ENCODE results near the gene SMIM23.

Gene SMIM23

DNA sequence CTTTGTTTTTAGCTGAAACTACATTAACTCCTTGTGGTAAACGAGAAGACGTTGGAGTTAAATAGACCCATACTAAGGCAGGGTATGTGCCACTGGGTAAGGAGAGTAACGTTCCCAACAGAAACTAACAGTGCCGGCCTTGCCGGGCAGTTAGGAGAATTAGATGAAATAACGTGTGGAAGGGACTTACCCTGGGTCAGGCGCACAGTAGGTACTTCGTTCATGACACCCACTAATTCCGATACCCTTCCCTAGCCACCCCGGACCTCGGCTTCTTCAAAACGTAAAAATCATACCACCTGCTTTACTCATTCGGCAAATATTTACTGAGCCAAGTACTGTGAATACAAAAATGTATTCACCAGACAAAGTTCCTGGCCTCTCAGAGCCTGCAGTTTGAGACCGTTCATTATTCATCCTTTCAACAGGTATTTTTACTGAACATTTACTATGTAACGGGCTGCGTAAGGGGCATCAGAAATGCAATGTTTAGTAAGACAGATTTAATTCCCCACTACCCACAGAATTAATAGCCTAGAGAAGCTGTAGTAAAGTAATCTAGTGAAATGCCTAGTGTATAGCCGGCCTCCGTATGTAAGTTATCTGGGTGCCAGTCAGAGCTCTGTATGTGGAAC lies 3.2 kb upstream of the SMIM23 start:
- no peaks in the 10 kb centered on the region for H3K9me3 Mint-ChIP-seq
- no peaks in the 10 kb centered on the region for H3K4me1 Mint-ChIP-seq (ENCODE audit: low read depth)
- no peak overlapping the region for H3K27ac Mint-ChIP-seq
- H3K27me3 Mint-ChIP-seq = peaks cover 3% of the 10 kb centered on the region
- intact Hi-C loops (cut with micrococcal nuclease) = no loop called here
- no peaks in the 10 kb centered on the region for H3K36me3 Mint-ChIP-seq (ENCODE audit: low read depth)
- H3K4me3 Mint-ChIP-seq = no peak overlapping the region

DNA sequence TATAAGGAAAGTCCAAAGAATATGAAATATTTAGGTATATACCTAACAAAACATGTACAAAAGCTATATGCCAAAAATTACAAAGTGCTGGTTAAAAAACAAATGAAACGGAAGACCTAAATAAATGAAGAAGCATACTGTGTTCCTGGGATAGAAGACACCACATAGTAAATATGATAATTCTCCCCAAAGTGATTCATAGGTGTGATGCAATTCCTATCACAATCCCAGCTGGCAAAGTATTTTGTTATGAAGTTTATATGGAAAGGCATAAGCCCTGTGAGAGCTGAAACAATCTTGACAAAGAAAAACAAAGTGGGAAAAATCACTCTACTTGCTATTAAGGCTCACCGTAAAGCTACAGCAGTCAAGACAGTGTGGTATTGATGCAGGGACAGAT lies 2.6 kb upstream of the SMIM23 start:
- Mint-ChIP-seq H3K4me3 (no peak overlapping the region), H3K27ac (no peak overlapping the region), H3K9me3 (no peaks in the 10 kb centered on the region), H3K4me1 (ENCODE audit: low read depth) (no peaks in the 10 kb centered on the region), H3K27me3 (peaks cover 3% of the 10 kb centered on the region), H3K36me3 (ENCODE audit: low read depth) (no peaks in the 10 kb centered on the region)
- intact Hi-C loops (cut with micrococcal nuclease) = no loop called here

DNA sequence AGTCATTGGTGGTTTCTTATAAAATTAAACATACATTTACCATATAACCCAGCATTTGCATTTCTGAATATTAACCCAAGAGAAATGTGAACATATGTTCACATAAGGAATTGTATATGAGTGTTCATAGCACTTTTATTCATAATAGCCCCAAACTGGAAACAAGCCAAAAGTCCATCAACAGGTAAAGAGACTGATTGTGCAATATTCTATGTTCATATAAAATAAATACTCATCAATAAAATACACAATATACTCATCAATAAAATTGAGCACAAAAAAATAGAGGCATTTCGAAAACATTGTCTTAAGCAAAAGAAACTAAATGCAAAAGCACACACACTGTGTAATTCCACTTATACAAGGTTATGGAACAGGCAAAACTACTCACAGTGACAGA lies 3.7 kb downstream of the SMIM23 start:
- Mint-ChIP-seq H3K27ac (no peak overlapping the region), H3K36me3 (ENCODE audit: low read depth) (no peaks in the 10 kb centered on the region), H3K4me1 (ENCODE audit: low read depth) (no peaks in the 10 kb centered on the region), H3K27me3 (peaks cover 3% of the 10 kb centered on the region), H3K9me3 (no peaks in the 10 kb centered on the region), H3K4me3 (no peak overlapping the region)
- intact Hi-C loops (cut with micrococcal nuclease) = no loop called here

DNA sequence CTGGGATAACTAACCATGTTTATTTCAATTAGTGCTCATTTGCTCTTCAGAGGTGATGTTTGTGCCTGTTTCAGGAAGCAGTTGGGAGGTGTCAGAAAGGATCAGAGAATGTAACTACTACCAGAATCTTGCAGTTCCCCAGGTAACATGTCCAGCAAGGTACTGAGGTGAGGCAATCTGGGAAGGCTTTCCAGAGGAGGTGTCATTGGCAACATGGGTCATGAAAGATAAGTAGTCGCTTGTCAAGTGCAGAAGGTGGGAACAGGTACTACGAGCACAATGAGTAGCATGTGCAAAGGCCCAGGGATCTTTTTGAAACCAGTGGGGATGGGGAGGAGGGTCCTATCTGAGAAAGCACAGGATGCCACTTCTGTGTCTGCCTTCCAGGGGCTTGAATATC lies 4.8 kb downstream of the SMIM23 start:
- H3K27ac Mint-ChIP-seq = no peak overlapping the region
- peaks cover 3% of the 10 kb centered on the region for H3K27me3 Mint-ChIP-seq
- H3K4me1 Mint-ChIP-seq (ENCODE audit: low read depth) = no peaks in the 10 kb centered on the region
- no peaks in the 10 kb centered on the region for H3K9me3 Mint-ChIP-seq
- no peaks in the 10 kb centered on the region for H3K36me3 Mint-ChIP-seq (ENCODE audit: low read depth)
- no peak overlapping the region for H3K4me3 Mint-ChIP-seq
- intact Hi-C loops (cut with micrococcal nuclease) = no loop called here

DNA sequence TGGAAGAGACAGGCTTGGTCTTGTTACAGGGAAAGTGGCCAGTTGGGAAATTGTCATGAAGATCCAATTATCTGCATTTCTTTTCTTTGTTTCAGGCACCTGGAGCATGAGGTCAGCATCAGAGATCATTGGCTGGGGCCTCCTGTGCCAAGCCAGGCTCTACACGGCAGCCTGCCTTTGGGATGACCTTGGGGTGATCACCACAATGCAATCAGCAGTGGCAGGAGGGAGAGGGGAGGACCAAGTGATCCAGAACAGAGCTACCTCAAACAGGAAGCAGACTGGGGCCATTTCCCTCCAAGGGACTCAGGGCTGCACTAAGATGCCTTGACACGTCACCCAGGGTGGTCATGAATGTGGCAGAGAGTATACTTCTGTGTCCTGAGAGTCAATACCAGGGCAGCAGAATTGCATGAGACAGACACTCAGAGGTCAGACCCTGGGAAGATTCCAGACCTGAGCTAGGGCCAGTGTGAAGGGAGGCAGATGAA lies 8.9 kb downstream of the SMIM23 start:
- H3K27ac Mint-ChIP-seq = no peak overlapping the region
- no peaks in the 10 kb centered on the region for H3K4me1 Mint-ChIP-seq (ENCODE audit: low read depth)
- no peaks in the 10 kb centered on the region for H3K36me3 Mint-ChIP-seq (ENCODE audit: low read depth)
- H3K9me3 Mint-ChIP-seq = no peaks in the 10 kb centered on the region
- H3K4me3 Mint-ChIP-seq = no peak overlapping the region
- intact Hi-C loops (cut with micrococcal nuclease) = no loop called here
- H3K27me3 Mint-ChIP-seq = no peaks in the 10 kb centered on the region

DNA sequence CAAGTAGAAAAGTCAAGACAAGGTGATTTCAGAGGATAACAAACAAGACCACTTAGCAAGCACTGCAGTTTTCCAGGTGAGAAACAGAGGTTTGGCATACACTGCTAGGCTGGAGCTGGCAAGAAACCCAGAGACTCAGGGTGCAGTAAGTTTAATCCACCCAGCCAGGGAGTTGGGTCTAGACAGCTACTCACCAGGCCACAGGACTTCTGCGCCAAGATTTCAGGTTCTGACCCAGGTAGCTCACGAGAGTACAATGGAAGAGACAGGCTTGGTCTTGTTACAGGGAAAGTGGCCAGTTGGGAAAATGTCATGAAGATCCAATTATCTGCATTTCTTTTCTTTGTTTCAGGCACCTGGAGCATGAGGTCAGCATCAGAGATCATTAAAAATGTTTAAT lies 9.8 kb downstream of the SMIM23 start:
- H3K4me1 Mint-ChIP-seq (ENCODE audit: low read depth) = no peaks in the 10 kb centered on the region
- H3K27me3 Mint-ChIP-seq = no peaks in the 10 kb centered on the region
- no peak overlapping the region for H3K4me3 Mint-ChIP-seq
- H3K9me3 Mint-ChIP-seq = no peaks in the 10 kb centered on the region
- H3K27ac Mint-ChIP-seq = no peak overlapping the region
- intact Hi-C loops (cut with micrococcal nuclease) = no loop called here
- H3K36me3 Mint-ChIP-seq (ENCODE audit: low read depth) = no peaks in the 10 kb centered on the region

DNA sequence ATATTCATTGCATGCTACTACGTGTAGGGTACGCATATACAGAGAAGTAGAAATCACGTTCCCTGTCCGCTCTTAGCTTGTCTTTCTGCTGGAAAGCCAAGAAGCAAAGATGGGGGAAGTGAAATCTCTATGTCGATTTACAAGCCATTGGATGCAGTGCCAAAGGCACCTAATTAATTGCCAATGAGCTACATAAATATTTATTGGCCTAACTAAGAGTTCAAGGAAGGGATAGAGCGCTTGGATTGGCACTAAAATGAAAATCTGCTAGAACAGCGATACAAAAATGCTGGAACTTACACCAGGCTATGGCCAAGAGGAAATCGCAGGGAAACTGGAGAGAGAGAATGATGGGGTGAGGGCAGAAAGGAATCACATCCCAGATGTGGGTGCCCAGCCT lies 10.8 kb downstream of the SMIM23 start:
- Mint-ChIP-seq H3K4me3 (no peak overlapping the region), H3K9me3 (no peaks in the 10 kb centered on the region), H3K27ac (no peak overlapping the region), H3K4me1 (ENCODE audit: low read depth) (no peaks in the 10 kb centered on the region), H3K36me3 (ENCODE audit: low read depth) (no peaks in the 10 kb centered on the region), H3K27me3 (no peaks in the 10 kb centered on the region)
- intact Hi-C loops (cut with micrococcal nuclease) = no loop called here

DNA sequence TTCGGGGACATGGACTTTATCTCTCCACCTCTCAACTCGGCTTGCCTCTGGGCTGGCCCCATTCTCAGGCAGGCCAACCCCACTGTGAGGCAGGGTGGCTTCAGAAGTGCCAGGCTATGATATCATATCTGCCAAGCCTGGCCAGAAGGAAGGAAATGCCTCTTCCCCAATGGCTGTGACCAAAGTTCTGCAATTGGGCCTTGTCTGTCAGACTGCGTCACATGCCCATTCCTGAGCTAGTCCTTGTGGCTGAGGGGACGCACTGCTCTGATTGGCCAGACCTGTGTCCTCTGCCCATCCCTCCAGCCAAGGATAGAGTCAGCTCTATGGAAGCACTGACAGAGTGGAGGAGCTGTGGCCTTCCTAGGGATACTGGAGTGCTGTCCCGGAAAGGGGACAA lies 11.9 kb downstream of the SMIM23 start:
- Mint-ChIP-seq H3K9me3 (no peaks in the 10 kb centered on the region), H3K27ac (no peak overlapping the region), H3K36me3 (ENCODE audit: low read depth) (no peaks in the 10 kb centered on the region), H3K4me1 (ENCODE audit: low read depth) (no peaks in the 10 kb centered on the region), H3K27me3 (no peaks in the 10 kb centered on the region), H3K4me3 (no peak overlapping the region)
- intact Hi-C loops (cut with micrococcal nuclease) = no loop called here

DNA sequence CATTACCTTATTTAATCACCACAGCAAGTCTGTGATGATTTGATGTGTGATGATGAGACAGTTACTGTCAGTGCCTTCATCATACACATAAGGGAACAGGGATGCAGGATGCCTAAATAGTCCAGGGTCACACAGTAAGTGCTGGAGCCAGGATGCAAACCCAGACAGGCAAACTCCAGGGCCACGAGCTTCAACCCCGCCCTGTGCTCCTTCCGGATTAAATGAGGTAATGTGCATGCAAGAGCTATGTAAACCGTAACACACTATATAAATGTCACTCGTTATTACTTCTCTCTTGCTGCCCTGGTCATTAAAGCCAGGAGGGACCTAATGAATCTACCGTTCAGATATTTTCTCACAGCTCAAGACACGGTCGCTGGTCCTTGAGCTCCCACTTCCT lies 12.8 kb downstream of the SMIM23 start:
- H3K4me1 Mint-ChIP-seq (ENCODE audit: low read depth) = no peaks in the 10 kb centered on the region
- intact Hi-C loops (cut with micrococcal nuclease) = no loop called here
- no peaks in the 10 kb centered on the region for H3K36me3 Mint-ChIP-seq (ENCODE audit: low read depth)
- H3K9me3 Mint-ChIP-seq = no peaks in the 10 kb centered on the region
- H3K27ac Mint-ChIP-seq = no peak overlapping the region
- H3K27me3 Mint-ChIP-seq = no peaks in the 10 kb centered on the region
- H3K4me3 Mint-ChIP-seq = no peak overlapping the region

DNA sequence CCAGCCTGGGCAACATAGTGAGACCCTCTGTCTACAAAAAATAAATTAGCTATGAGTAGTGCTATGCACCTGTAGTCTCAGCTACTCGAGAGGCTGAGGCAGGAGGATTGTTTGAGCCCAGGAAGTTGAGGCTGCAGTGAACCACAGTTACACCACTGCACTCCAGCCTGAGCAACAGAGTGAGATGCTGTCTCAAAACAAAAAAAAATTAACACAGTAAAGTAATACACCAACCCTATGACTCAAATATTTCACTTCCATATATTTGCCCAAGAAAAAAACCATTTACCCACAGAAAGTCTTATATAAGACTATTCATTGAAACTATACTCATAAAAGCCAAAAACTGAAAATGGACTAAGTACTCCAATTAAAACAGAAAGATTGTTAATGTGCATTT lies 16.2 kb downstream of the SMIM23 start:
- H3K4me1 Mint-ChIP-seq (ENCODE audit: low read depth) = no peaks in the 10 kb centered on the region

DNA sequence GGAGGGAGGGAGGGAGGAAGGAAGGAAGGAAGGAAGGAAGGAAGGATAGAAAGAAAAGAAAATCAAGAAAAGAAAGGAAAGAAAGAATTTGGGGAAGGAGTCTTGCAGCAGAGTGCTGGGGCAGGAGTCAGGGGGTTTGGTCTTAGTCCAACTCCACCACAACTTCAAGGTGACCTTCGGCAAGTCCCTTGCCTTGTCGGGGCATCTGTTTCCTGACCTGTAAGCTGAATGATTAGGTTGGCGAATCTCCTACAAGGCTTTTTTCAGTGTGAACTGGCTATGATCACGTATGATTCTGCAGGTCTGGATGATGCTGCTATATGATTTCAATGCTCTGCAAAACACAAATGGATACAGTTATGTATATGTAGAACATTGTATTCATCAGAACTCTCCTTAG lies 20.1 kb downstream of the SMIM23 start:
- H3K27ac Mint-ChIP-seq = no peak overlapping the region
- H3K27me3 Mint-ChIP-seq = peaks cover 33% of the 10 kb centered on the region
- H3K4me1 Mint-ChIP-seq (ENCODE audit: low read depth) = peaks cover 8% of the 10 kb centered on the region
- H3K9me3 Mint-ChIP-seq = no peaks in the 10 kb centered on the region
- intact Hi-C loops (cut with micrococcal nuclease) = no loop called here
- no peak overlapping the region for H3K4me3 Mint-ChIP-seq
- H3K36me3 Mint-ChIP-seq (ENCODE audit: low read depth) = no peaks in the 10 kb centered on the region

More for the DNA sequence above, 16.2 kb downstream of the SMIM23 start:
- Mint-ChIP-seq H3K27ac (no peak overlapping the region), H3K9me3 (no peaks in the 10 kb centered on the region), H3K4me3 (no peak overlapping the region), H3K36me3 (ENCODE audit: low read depth) (no peaks in the 10 kb centered on the region), H3K27me3 (peaks cover 19% of the 10 kb centered on the region)
- intact Hi-C loops (cut with micrococcal nuclease) = no loop called here

DNA sequence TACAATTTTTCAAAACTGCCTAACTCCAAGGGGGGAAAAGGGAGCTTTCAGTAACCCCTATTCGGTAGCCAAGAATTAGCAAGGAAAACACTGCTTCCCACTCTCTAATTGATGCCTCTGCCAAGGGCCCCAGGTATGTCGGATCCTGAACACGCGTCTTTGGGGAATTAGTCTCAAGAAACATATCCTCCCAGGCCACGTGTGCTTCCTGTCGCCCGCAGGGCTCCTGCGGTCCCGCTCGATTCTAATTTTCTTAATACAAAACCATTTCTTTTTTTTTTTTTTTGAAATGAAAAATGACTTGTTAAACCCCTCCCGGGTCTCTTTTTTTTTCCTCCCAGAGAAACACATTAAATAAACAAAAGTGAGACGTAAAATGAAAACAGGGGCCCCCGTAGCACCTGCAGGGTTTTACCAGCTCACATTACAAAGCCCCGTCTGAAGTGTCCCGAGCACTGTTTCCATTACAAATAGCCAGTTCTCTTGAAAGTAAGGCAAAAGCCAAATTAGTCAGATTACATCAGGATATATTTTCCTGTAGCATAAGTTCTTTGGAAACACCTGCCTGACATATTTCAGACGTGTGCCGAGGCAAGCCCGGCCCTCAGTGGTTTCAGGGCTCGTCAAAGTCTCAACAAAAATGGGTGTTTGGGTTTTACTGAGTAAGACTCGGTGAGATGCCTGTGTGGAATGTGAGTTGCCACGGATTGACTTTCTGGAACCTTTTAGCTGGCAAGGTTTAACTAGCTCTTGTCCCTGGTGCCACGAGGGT lies 21.5 kb downstream of the SMIM23 start:
- no peak overlapping the region for H3K4me3 Mint-ChIP-seq

DNA sequence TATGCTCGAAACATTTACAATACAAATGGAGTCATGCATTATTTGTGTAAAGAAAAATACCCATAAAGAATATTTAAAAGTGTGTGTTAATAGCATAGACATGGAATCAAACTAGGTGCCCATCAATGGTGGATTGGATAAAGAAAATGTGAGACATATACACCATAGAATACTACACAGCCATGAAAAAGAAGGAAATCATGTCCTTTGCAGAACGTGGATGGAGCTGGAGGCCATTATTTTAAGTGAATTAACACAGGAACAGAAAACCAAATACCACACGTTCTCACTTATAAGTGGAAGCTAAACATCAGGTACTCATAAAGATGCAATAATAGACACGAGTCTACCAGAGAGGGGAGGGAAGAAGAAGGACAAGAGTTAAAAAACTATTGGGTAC lies 22.8 kb downstream of the SMIM23 start:
- Mint-ChIP-seq H3K9me3 (no peaks in the 10 kb centered on the region), H3K36me3 (ENCODE audit: low read depth) (no peaks in the 10 kb centered on the region), H3K27ac (no peak overlapping the region), H3K4me1 (ENCODE audit: low read depth) (peaks cover 8% of the 10 kb centered on the region), H3K4me3 (no peak overlapping the region), H3K27me3 (peaks cover 33% of the 10 kb centered on the region)
- intact Hi-C loops (cut with micrococcal nuclease) = no loop called here

More for the DNA sequence above, 21.5 kb downstream of the SMIM23 start:
- no peaks in the 10 kb centered on the region for H3K36me3 Mint-ChIP-seq (ENCODE audit: low read depth)
- H3K9me3 Mint-ChIP-seq = no peaks in the 10 kb centered on the region
- H3K27ac Mint-ChIP-seq = no peak overlapping the region
- intact Hi-C loops (cut with micrococcal nuclease) = no loop called here
- H3K4me1 Mint-ChIP-seq (ENCODE audit: low read depth) = peaks cover 8% of the 10 kb centered on the region
- H3K27me3 Mint-ChIP-seq = peaks cover 33% of the 10 kb centered on the region

DNA sequence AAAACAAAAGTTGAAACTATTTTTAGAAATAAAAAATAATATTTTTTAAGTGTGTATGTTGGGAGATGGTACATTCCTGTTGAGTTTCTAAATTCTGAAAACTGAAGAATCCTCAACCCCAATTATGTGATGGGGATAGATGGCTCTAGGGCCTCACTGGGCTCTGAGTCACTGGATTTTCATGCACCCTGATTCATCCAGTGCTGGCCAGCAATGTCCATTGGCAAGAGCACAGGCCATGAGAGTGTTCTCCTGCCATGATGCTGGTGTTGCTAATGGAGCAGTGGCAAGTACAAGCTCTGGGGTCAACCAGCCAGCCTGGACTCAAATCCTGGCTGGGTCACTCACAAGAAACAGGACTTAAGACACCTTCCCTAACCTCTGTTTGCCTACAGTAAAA lies 23.3 kb downstream of the SMIM23 start:
- Mint-ChIP-seq H3K27ac (no peak overlapping the region), H3K4me3 (no peak overlapping the region), H3K9me3 (no peaks in the 10 kb centered on the region), H3K27me3 (peaks cover 33% of the 10 kb centered on the region), H3K36me3 (ENCODE audit: low read depth) (no peaks in the 10 kb centered on the region), H3K4me1 (ENCODE audit: low read depth) (peaks cover 9% of the 10 kb centered on the region)
- intact Hi-C loops (cut with micrococcal nuclease) = no loop called here

DNA sequence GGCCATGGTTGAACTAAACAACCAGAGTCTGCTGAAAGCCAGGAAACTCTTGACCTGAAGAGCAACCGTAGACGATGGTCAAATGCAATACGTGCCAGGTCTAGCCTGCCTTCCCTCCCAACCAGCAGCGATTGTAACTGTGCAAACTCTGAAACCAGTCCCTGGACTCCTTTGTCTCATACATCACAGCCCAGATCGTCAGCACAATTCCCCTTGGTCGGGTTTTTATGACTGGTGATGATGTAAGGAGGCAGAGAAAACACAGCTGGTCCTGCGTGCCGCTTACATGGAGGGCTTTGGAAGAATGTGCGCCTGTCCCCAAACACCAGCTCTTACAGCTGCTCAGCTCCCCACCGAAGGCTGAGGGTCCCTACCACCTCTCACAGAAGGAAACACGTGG lies 24.6 kb downstream of the SMIM23 start:
- peaks cover 29% of the 10 kb centered on the region for H3K27me3 Mint-ChIP-seq
- no peaks in the 10 kb centered on the region for H3K9me3 Mint-ChIP-seq
- no peaks in the 10 kb centered on the region for H3K36me3 Mint-ChIP-seq (ENCODE audit: low read depth)
- intact Hi-C loops (cut with micrococcal nuclease) = no loop called here
- no peak overlapping the region for H3K4me3 Mint-ChIP-seq
- no peak overlapping the region for H3K27ac Mint-ChIP-seq
- peaks cover 17% of the 10 kb centered on the region for H3K4me1 Mint-ChIP-seq (ENCODE audit: low read depth)
